ENCODE measurements around the gene SLC1A2.

GRCh38 chr11:35245786-35246185, 173.6 kb downstream of the SLC1A2 start:
- TF ChIP-seq CTCF (IDR thresholded peaks at IDR 0.05 in 2 of 3, conservative IDR thresholded peaks at IDR 0.05 in 1 of 3; ENCODE audit: borderline replicate concordance in 1 of 3, insufficient read depth in 1 of 3, low read depth in 2 of 3, low read length in 2 of 3) (no peak), POLR2AphosphoS5 (IDR thresholded peaks at IDR 0.05; ENCODE audit: low read depth, low read length) (no peak), SIN3A (IDR thresholded peaks at IDR 0.05; ENCODE audit: low read depth) (no peak), RAD21 (IDR thresholded peaks at IDR 0.05; ENCODE audit: low read depth) (no peak), POLR2A (IDR thresholded peaks at IDR 0.05; ENCODE audit: borderline replicate concordance, extremely low read depth, insufficient read depth, insufficient read length) (no peak), CEBPB (IDR thresholded peaks at IDR 0.05; ENCODE audit: low read depth) (no peak), SRF (IDR thresholded peaks at IDR 0.05; ENCODE audit: low read depth) (no peak), SP1 (IDR thresholded peaks at IDR 0.05; ENCODE audit: low read depth) (no peak), ELF1 (IDR thresholded peaks at IDR 0.05; ENCODE audit: borderline replicate concordance, low read depth) (no peak), ZNF274 (IDR thresholded peaks at IDR 0.05; ENCODE audit: low read depth, low read length) (no peak)

Data from HCT116 (cell line).